Esophagus squamous epithelium (tissue), 5 donors: ENCODE data around the gene ENDOU. TPM values are rescaled to one million over a fixed set of nuclear protein-coding genes. Genes with fewer than 3 reads are reported as not detected.

Experiments
- DNase-seq: peaks from one replicate; lab custom pipeline; 2025; lab: John Stamatoyannopoulos, UW
- H3K27ac ChIP-seq, 4 donors: fragments of 200-600 bp; sonication (generic); one replicate each; pipeline ENCODE4 v1.5.1; 2016 to 2019; ENCODE audit warnings: mild to moderate bottlenecking in 1 of 4
- H3K27me3 ChIP-seq, 4 donors: fragments of 200-600 bp; sonication (generic); 1 replicate in 3 of 4; 2 replicates in 1 of 4; pipeline versions ENCODE4 v1.5.1 to v1.6.0; 2017 to 2021; ENCODE audit warnings: antibody characterized with exemption in 1 of 4
- H3K36me3 ChIP-seq, 3 donors: fragments of 200-600 bp; sonication (generic); one replicate each; pipeline ENCODE4 v1.5.1; 2016 to 2019
- H3K4me1 ChIP-seq, 3 donors: fragments of 200-600 bp; sonication (generic); one replicate each; pipeline ENCODE4 v1.5.1; 2017 to 2019
- H3K4me3 ChIP-seq, 4 donors: fragments of 200-600 bp; sonication (generic); 1 replicate in 3 of 4; 2 replicates in 1 of 4; pipeline ENCODE4 v1.5.1; 2016 to 2019; ENCODE audit warnings: mild to moderate bottlenecking in 2 of 4, moderate library complexity in 1 of 4
- H3K9me3 ChIP-seq, 3 donors: fragments of 200-600 bp; sonication (generic); one replicate each; pipeline ENCODE4 v1.5.1; 2016 to 2019
- CTCF ChIP-seq, 6 experiments: fragments of 450-650 bp in 4 of 6; fragments of 200-600 bp in 2 of 6; sonication (generic) in 2 of 6; IDR thresholded peaks; one replicate each; pipeline ENCODE4 v1.5.1; 2016 to 2019; ENCODE audit warnings: antibody characterized with exemption in 6 of 6, mild to moderate bottlenecking in 4 of 6, moderate library complexity in 4 of 6
- POLR2A ChIP-seq, 4 donors: fragments of 450-650 bp; IDR thresholded peaks; one replicate each; pipeline ENCODE4 v1.6.1; 2017; ENCODE audit warnings: antibody characterized with exemption in 4 of 4, mild to moderate bottlenecking in 4 of 4, moderate library complexity in 3 of 4
- WGBS, 2 donors: methylation state at CpG; one replicate each; pipeline ENCODE4 v1.1.5; 2018; 5-methylcytosine and 5-hydroxymethylcytosine counted together
- intact Hi-C: fragments of 100-400 bp; cut with DNase I; formaldehyde crosslinking; loops from one replicate; pipeline ENCODE4 v1.15.0; 2022
- total RNA-seq, 4 donors: library from RNA; depleted of rRNA; stranded (reverse); fragments of >200 nt; gene quantifications; one replicate each; pipeline ENCODE4 v1.1.0, GENCODE V29; 2016
- donor health status: DM: yes; HTN: yes; CAD: no.

Gene ENDOU
- total RNA-seq, 4 donors from 2014 or later: 39.8 to 112 (median 46.3) TPM

- TF ChIP-seq POLR2A (IDR thresholded peaks at IDR 0.05): no peak
- TF ChIP-seq CTCF (IDR thresholded peaks at IDR 0.05): no peak
- 69 to 85% methylated on average over 5 to 8 of the region's 12 CpGs for WGBS, 2 donors
- intact Hi-C loops: no loop called here
- Histone ChIP-seq H3K27me3 (no peaks in the 10 kb centered on the region), H3K4me3 (no peak overlapping the region), H3K4me1 (peaks cover 19 to 90% (median 47%) of the 10 kb centered on the region in 3 donors), H3K36me3 (peaks cover 0 to 7% (median 0%) of the 10 kb centered on the region in 3 donors), H3K9me3 (no peaks in the 10 kb centered on the region), H3K27ac (peak overlapping the region; percentile 71 to 85 (median 81))
- DNase-seq: no peak
Measured at GRCh38 chr12:47734725-47735480, 9.6 kb upstream of the ENDOU start.

- TF ChIP-seq CTCF (IDR thresholded peaks at IDR 0.05) (peak in 1 of 6 experiments; percentile 7), POLR2A (IDR thresholded peaks at IDR 0.05) (no peak)
- Histone ChIP-seq H3K27me3 (no peaks in the 10 kb centered on the region), H3K4me3 (no peak overlapping the region), H3K36me3 (peaks cover 0 to 3% (median 0%) of the 10 kb centered on the region in 3 donors), H3K27ac (no peak overlapping the region), H3K4me1 (peaks cover 15 to 91% (median 42%) of the 10 kb centered on the region in 3 donors), H3K9me3 (no peaks in the 10 kb centered on the region)
- DNase-seq: no peak
- no CpG with 5 or more reads among the region's 4 CpGs for WGBS, 2 donors
- intact Hi-C loops: no loop called here
Measured at GRCh38 chr12:47733142-47733541, 7.9 kb upstream of the ENDOU start.

GRCh38 chr12:47732504-47732903 is 7.2 kb upstream of the ENDOU start:
- TF ChIP-seq CTCF (IDR thresholded peaks at IDR 0.05): no peak
- TF ChIP-seq POLR2A (IDR thresholded peaks at IDR 0.05): no peak
- 75 to 83% methylated on average over 2 of the region's 2 CpGs for WGBS, 2 donors
- peaks cover 15 to 87% (median 35%) of the 10 kb centered on the region in 3 donors for H3K4me1 ChIP-seq

GRCh38 chr12:47731723-47732122 is 6.4 kb upstream of the ENDOU start:
- H3K9me3 ChIP-seq: no peaks in the 10 kb centered on the region
- no peak overlapping the region for H3K27ac ChIP-seq
- H3K27me3 ChIP-seq: no peaks in the 10 kb centered on the region
- H3K4me1 ChIP-seq: peaks cover 11 to 87% (median 30%) of the 10 kb centered on the region in 3 donors
- H3K4me3 ChIP-seq: no peak overlapping the region
- intact Hi-C loops: no loop called here
- TF ChIP-seq CTCF (IDR thresholded peaks at IDR 0.05) (no peak), POLR2A (IDR thresholded peaks at IDR 0.05) (no peak)
- 51 to 55% methylated on average over 5 of the region's 5 CpGs for WGBS, 2 donors
- no peaks in the 10 kb centered on the region for H3K36me3 ChIP-seq
- no peak for DNase-seq

More at GRCh38 chr12:47732504-47732903, 7.2 kb upstream of the ENDOU start:
- no peak overlapping the region for H3K4me3 ChIP-seq
- no peaks in the 10 kb centered on the region for H3K9me3 ChIP-seq
- H3K36me3 ChIP-seq: no peaks in the 10 kb centered on the region
- H3K27me3 ChIP-seq: no peaks in the 10 kb centered on the region
- DNase-seq: no peak
- intact Hi-C loops: no loop called here
- H3K27ac ChIP-seq: no peak overlapping the region

- no peak for DNase-seq
- Histone ChIP-seq H3K9me3 (no peaks in the 10 kb centered on the region), H3K36me3 (no peaks in the 10 kb centered on the region), H3K27me3 (no peaks in the 10 kb centered on the region), H3K4me1 (peaks cover 0 to 87% (median 24%) of the 10 kb centered on the region in 3 donors), H3K4me3 (no peak overlapping the region), H3K27ac (peak overlapping the region in 2 of 4 donors; percentile 0 to 10)
- intact Hi-C loops: no loop called here
- TF ChIP-seq CTCF (IDR thresholded peaks at IDR 0.05) (no peak), POLR2A (IDR thresholded peaks at IDR 0.05) (no peak)
- WGBS, 2 donors: 64 to 70% methylated on average over 8 of the region's 8 CpGs
Measured at GRCh38 chr12:47730341-47730744, 5.1 kb upstream of the ENDOU start.
